Fibroblast of lung (primary cell): Measurements from ENCODE around the gene CHURC1. TPM values are rescaled to one million over a fixed set of nuclear protein-coding genes. Genes with fewer than 3 reads are reported as not detected.

ENCODE experiments used
- polyA plus RNA-seq, 2 donors: library from polyadenylated mRNA; depleted of rRNA in 1 of 2; stranded (reverse) in 1 of 2; unstranded in 1 of 2; fragments of >200 nt; gene quantifications; 2 replicates each; pipeline ENCODE4 v1.2.1, GENCODE V29; 2011 to 2012; ENCODE audit warnings: missing spikeins in 1 of 2
- total RNA-seq: library from RNA; depleted of rRNA; stranded (reverse); fragments of >200 nt; gene quantifications from 2 replicates; pipeline ENCODE4 v1.2.1, GENCODE V29; 2014

CHURC1 gene
- total and polyA plus RNA-seq, 2 donors (not counting 1 experiment from before 2014, with no cell fraction given), result 38.6 to 89.5 TPM

Other genes starting within 250 kb of the CHURC1 start
- 0.17 and 2.3 TPM in 2 replicates for gene PLEKHG3, start 210.0 kb upstream of the CHURC1 start, total RNA-seq
- 2.5 and 3.0 TPM in 2 replicates for gene PLEKHG3, start 210.0 kb upstream of the CHURC1 start, polyA plus RNA-seq
- under 0.01 TPM in 1 of 2 replicates, not detected in the other for gene SPTB, start 34.5 kb upstream of the CHURC1 start, total RNA-seq
- 0.01 TPM in 1 of 2 replicates, not detected in the other for gene SPTB, start 34.5 kb upstream of the CHURC1 start, polyA plus RNA-seq
- gene GPX2, start 28.3 kb downstream of the CHURC1 start, total RNA-seq, result not detected in 2 replicates
- gene GPX2, start 28.3 kb downstream of the CHURC1 start, polyA plus RNA-seq, result not detected in 2 replicates
- 3.6 TPM in 2 replicates for gene RAB15, start 57.9 kb downstream of the CHURC1 start, total RNA-seq
- gene RAB15, start 57.9 kb downstream of the CHURC1 start, polyA plus RNA-seq, result 2.2 and 8.8 TPM in 2 replicates
- 6.9 and 8.8 TPM in 2 replicates for gene FNTB, start 72.4 kb downstream of the CHURC1 start, total RNA-seq
- 13.2 and 13.9 TPM in 2 replicates for gene FNTB, start 72.4 kb downstream of the CHURC1 start, polyA plus RNA-seq
- gene MAX, start 188.1 kb downstream of the CHURC1 start, total RNA-seq, result 35.0 and 39.0 TPM in 2 replicates
- gene MAX, start 188.1 kb downstream of the CHURC1 start, polyA plus RNA-seq, result 85.8 and 92.8 TPM in 2 replicates